HepG2 (cell line): ENCODE measurements around the gene DLX3. TPM values are rescaled to one million over a fixed set of nuclear protein-coding genes. Genes with fewer than 3 reads are reported as not detected.
A peak's percentile ranks its signal among the peaks of the same experiment; 100 is the strongest.

ENCODE experiments used
- CREB1 ChIP-seq, 2 experiments: fragments of 450-650 bp in 1 of 2; IDR thresholded peaks; 2 replicates each; pipeline ENCODE4 v1.6.1; 2016 to 2017; ENCODE audit warnings: control low read depth in 1 of 2, mild to moderate bottlenecking in 1 of 2, missing compliant biosample characterization in 1 of 2, missing genetic modification characterization in 1 of 2
- HIVEP1 ChIP-seq: sonication (generic); formaldehyde crosslinking; IDR thresholded peaks from 2 replicates; pipeline ENCODE4 v1.4.0; 2020; ENCODE audit warnings: mild to moderate bottlenecking, missing genetic modification reagents
- NFE2L1 ChIP-seq: sonication (generic); formaldehyde crosslinking; IDR thresholded peaks from 2 replicates; pipeline ENCODE4 v1.4.0; 2020; ENCODE audit warnings: missing genetic modification reagents, mild to moderate bottlenecking, borderline replicate concordance
- PCBP1 ChIP-seq: fragments of 200-400 bp; formaldehyde crosslinking; IDR thresholded peaks from 2 replicates; pipeline ENCODE4 v1.6.1; 2017; ENCODE audit warnings: mild to moderate bottlenecking, low read depth, low read length, borderline replicate concordance
- RBAK ChIP-seq: sonication (generic); formaldehyde crosslinking; IDR thresholded peaks from 2 replicates; pipeline ENCODE4 v1.5.1; 2020; ENCODE audit warnings: mild to moderate bottlenecking, missing genetic modification reagents
- RBM39 ChIP-seq: fragments of 200-400 bp; formaldehyde crosslinking; IDR thresholded peaks from one replicate; pipeline ENCODE4 v1.6.1; 2018; ENCODE audit warnings: antibody characterized with exemption, mild to moderate bottlenecking, low read depth, low read length; ENCODE audit not compliant: poor library complexity, severe bottlenecking
- ZNF703 ChIP-seq: sonication (generic); formaldehyde crosslinking; IDR thresholded peaks from 2 replicates; pipeline ENCODE4 v1.5.1; 2020; ENCODE audit warnings: missing genetic modification reagents, mild to moderate bottlenecking, moderate library complexity, borderline replicate concordance
- polyA plus RNA-seq, 8 experiments: library from polyadenylated mRNA; depleted of rRNA in 3 of 8; stranded (reverse) in 7 of 8; unstranded in 1 of 8; fragments of >200 nt; fragmentation: Illumina TruSeq in 4 of 8; extraction: Trizol in 4 of 8; gene quantifications; 2 replicates each; pipeline versions ENCODE4 v1.2.1 to v1.2.3, GENCODE V29; 2011 to 2016; ENCODE audit warnings: low read depth in 4 of 8, missing spikeins in 1 of 8, mixed read lengths in 1 of 8; ENCODE audit not compliant: insufficient read depth in 1 of 8
- total RNA-seq, 5 experiments: library from RNA; depleted of rRNA; stranded (reverse); fragments of >200 nt; fragmentation: Illumina TruSeq; extraction: Trizol; gene quantifications; 2 replicates each; pipeline ENCODE4 v1.2.3, GENCODE V29; 2016; ENCODE audit warnings: low read depth in 1 of 5
- TF ChIP-seq, protein P1 (sequence below): sonication (generic); formaldehyde crosslinking; IDR thresholded peaks from 2 replicates; pipeline ENCODE4 v1.5.0; 2020; ENCODE audit warnings: mild to moderate bottlenecking, missing genetic modification reagents, borderline replicate concordance
- TF ChIP-seq, protein P2 (sequence below): sonication (generic); formaldehyde crosslinking; IDR thresholded peaks from 2 replicates; pipeline ENCODE4 v1.4.0; 2020; ENCODE audit warnings: missing genetic modification reagents
- TF ChIP-seq, protein P3 (sequence below): sonication (generic); formaldehyde crosslinking; conservative IDR thresholded peaks from 2 replicates; pipeline ENCODE4 v1.8.1; 2023; ENCODE audit warnings: missing genetic modification reagents
- TF ChIP-seq, protein P4 (sequence below): sonication (generic); formaldehyde crosslinking; IDR thresholded peaks from 2 replicates; pipeline ENCODE4 v1.8.1; 2023; ENCODE audit warnings: mild to moderate bottlenecking, missing genetic modification reagents

The DLX3 gene
- total and polyA plus RNA-seq, 2 of the 13 experiments (the other 11 are each of a cell fraction or from before 2014, with no cell fraction given): 0.03 TPM; not detected in 1

GRCh38 chr17:49969134-49969759 is 25.8 kb downstream of the DLX3 start, which contains the start of gene DLX4 (continued):
- TF ChIP-seq, protein P1, sequence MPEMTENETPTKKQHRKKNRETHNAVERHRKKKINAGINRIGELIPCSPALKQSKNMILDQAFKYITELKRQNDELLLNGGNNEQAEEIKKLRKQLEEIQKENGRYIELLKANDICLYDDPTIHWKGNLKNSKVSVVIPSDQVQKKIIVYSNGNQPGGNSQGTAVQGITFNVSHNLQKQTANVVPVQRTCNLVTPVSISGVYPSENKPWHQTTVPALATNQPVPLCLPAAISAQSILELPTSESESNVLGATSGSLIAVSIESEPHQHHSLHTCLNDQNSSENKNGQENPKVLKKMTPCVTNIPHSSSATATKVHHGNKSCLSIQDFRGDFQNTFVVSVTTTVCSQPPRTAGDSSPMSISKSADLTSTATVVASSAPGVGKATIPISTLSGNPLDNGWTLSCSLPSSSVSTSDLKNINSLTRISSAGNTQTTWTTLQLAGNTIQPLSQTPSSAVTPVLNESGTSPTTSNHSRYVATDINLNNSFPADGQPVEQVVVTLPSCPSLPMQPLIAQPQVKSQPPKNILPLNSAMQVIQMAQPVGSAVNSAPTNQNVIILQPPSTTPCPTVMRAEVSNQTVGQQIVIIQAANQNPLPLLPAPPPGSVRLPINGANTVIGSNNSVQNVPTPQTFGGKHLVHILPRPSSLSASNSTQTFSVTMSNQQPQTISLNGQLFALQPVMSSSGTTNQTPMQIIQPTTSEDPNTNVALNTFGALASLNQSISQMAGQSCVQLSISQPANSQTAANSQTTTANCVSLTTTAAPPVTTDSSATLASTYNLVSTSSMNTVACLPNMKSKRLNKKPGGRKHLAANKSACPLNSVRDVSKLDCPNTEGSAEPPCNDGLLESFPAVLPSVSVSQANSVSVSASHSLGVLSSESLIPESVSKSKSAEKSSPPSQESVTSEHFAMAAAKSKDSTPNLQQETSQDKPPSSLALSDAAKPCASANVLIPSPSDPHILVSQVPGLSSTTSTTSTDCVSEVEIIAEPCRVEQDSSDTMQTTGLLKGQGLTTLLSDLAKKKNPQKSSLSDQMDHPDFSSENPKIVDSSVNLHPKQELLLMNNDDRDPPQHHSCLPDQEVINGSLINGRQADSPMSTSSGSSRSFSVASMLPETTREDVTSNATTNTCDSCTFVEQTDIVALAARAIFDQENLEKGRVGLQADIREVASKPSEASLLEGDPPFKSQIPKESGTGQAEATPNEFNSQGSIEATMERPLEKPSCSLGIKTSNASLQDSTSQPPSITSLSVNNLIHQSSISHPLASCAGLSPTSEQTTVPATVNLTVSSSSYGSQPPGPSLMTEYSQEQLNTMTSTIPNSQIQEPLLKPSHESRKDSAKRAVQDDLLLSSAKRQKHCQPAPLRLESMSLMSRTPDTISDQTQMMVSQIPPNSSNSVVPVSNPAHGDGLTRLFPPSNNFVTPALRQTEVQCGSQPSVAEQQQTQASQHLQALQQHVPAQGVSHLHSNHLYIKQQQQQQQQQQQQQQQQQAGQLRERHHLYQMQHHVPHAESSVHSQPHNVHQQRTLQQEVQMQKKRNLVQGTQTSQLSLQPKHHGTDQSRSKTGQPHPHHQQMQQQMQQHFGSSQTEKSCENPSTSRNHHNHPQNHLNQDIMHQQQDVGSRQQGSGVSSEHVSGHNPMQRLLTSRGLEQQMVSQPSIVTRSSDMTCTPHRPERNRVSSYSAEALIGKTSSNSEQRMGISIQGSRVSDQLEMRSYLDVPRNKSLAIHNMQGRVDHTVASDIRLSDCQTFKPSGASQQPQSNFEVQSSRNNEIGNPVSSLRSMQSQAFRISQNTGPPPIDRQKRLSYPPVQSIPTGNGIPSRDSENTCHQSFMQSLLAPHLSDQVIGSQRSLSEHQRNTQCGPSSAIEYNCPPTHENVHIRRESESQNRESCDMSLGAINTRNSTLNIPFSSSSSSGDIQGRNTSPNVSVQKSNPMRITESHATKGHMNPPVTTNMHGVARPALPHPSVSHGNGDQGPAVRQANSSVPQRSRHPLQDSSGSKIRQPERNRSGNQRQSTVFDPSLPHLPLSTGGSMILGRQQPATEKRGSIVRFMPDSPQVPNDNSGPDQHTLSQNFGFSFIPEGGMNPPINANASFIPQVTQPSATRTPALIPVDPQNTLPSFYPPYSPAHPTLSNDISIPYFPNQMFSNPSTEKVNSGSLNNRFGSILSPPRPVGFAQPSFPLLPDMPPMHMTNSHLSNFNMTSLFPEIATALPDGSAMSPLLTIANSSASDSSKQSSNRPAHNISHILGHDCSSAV (CRISPR knock-in tag): no peak
- TF ChIP-seq RBAK (CRISPR knock-in tag): 0 out of 2 replicates have a peak, but pooled peaks have one; percentile 0
- TF ChIP-seq, protein P2, sequence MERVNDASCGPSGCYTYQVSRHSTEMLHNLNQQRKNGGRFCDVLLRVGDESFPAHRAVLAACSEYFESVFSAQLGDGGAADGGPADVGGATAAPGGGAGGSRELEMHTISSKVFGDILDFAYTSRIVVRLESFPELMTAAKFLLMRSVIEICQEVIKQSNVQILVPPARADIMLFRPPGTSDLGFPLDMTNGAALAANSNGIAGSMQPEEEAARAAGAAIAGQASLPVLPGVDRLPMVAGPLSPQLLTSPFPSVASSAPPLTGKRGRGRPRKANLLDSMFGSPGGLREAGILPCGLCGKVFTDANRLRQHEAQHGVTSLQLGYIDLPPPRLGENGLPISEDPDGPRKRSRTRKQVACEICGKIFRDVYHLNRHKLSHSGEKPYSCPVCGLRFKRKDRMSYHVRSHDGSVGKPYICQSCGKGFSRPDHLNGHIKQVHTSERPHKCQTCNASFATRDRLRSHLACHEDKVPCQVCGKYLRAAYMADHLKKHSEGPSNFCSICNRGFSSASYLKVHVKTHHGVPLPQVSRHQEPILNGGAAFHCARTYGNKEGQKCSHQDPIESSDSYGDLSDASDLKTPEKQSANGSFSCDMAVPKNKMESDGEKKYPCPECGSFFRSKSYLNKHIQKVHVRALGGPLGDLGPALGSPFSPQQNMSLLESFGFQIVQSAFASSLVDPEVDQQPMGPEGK: peak; percentile 41
- 0 out of 2 replicates have a peak, but pooled peaks have one; percentile 16 for TF ChIP-seq PCBP1
- no peak for TF ChIP-seq HIVEP1 (CRISPR knock-in tag)
- no peak for TF ChIP-seq CREB1 (IDR thresholded peaks at IDR 0.05)
- TF ChIP-seq CREB1 (CRISPR knock-in tag; IDR thresholded peaks at IDR 0.05): peak; percentile 49; the same call in 1 of the 2 replicates
- TF ChIP-seq, protein P3, sequence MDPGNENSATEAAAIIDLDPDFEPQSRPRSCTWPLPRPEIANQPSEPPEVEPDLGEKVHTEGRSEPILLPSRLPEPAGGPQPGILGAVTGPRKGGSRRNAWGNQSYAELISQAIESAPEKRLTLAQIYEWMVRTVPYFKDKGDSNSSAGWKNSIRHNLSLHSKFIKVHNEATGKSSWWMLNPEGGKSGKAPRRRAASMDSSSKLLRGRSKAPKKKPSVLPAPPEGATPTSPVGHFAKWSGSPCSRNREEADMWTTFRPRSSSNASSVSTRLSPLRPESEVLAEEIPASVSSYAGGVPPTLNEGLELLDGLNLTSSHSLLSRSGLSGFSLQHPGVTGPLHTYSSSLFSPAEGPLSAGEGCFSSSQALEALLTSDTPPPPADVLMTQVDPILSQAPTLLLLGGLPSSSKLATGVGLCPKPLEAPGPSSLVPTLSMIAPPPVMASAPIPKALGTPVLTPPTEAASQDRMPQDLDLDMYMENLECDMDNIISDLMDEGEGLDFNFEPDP (CRISPR knock-in tag): peak; percentile 89; the same call in 1 of the 2 replicates
- no peak for TF ChIP-seq ZNF703 (CRISPR knock-in tag)
- TF ChIP-seq RBM39: peak; percentile 39
- TF ChIP-seq, protein P4, sequence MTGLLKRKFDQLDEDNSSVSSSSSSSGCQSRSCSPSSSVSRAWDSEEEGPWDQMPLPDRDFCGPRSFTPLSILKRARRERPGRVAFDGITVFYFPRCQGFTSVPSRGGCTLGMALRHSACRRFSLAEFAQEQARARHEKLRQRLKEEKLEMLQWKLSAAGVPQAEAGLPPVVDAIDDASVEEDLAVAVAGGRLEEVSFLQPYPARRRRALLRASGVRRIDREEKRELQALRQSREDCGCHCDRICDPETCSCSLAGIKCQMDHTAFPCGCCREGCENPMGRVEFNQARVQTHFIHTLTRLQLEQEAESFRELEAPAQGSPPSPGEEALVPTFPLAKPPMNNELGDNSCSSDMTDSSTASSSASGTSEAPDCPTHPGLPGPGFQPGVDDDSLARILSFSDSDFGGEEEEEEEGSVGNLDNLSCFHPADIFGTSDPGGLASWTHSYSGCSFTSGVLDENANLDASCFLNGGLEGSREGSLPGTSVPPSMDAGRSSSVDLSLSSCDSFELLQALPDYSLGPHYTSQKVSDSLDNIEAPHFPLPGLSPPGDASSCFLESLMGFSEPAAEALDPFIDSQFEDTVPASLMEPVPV (CRISPR knock-in tag): peak; percentile 55; the same call in 1 of the 2 replicates
- no peak for TF ChIP-seq NFE2L1 (CRISPR knock-in tag)
